ENCODE measurements around the gene SRRM2.

DNA sequence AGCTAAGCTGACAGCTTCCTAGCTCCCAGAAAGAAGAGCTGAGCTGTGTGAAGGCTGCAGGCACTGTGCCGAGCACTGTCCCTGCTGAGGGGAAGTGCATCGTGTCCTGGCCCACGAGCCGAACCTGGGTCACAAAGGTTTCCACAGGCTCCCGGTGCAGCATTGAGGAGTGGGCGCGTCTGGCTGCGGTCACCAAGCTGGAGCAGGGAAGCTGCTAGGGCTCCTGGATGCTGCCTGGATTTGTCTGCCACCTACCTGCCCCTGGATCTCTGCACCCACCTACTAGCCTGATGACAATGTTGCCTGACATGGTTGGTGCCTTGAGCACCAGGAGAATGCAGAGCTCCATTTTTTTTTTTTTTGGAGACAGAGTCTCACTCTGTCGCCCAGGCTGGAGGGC is 6.5 kb upstream of the SRRM2 start:
- TF ChIP-seq EP300 (IDR thresholded peaks at IDR 0.05; ENCODE audit: low read depth) (no peak), POLR2A (IDR thresholded peaks at IDR 0.05) (no peak), CTCF (IDR thresholded peaks at IDR 0.05) (no peak), POLR2AphosphoS5 (IDR thresholded peaks at IDR 0.05) (no peak)

All from transverse colon (tissue), 4 donors.